Measurements from ENCODE around the gene HACE1. TPM values are rescaled to one million over a fixed set of nuclear protein-coding genes. Genes with fewer than 3 reads are reported as not detected.
"Not testable (repeated sequence)": the region's sequence is repeated elsewhere in the genome, so short reads cannot be mapped to it uniquely, and the experiment has no call there.

Gene HACE1, protein sequence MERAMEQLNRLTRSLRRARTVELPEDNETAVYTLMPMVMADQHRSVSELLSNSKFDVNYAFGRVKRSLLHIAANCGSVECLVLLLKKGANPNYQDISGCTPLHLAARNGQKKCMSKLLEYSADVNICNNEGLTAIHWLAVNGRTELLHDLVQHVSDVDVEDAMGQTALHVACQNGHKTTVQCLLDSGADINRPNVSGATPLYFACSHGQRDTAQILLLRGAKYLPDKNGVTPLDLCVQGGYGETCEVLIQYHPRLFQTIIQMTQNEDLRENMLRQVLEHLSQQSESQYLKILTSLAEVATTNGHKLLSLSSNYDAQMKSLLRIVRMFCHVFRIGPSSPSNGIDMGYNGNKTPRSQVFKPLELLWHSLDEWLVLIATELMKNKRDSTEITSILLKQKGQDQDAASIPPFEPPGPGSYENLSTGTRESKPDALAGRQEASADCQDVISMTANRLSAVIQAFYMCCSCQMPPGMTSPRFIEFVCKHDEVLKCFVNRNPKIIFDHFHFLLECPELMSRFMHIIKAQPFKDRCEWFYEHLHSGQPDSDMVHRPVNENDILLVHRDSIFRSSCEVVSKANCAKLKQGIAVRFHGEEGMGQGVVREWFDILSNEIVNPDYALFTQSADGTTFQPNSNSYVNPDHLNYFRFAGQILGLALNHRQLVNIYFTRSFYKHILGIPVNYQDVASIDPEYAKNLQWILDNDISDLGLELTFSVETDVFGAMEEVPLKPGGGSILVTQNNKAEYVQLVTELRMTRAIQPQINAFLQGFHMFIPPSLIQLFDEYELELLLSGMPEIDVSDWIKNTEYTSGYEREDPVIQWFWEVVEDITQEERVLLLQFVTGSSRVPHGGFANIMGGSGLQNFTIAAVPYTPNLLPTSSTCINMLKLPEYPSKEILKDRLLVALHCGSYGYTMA
- polyA plus RNA-seq (2013, experiment 1 of 2; ENCODE audit: insufficient read length), result 12.8 TPM
- 12.6 TPM for polyA plus RNA-seq (2013, experiment 2 of 2; ENCODE audit: insufficient read length)

DNA sequence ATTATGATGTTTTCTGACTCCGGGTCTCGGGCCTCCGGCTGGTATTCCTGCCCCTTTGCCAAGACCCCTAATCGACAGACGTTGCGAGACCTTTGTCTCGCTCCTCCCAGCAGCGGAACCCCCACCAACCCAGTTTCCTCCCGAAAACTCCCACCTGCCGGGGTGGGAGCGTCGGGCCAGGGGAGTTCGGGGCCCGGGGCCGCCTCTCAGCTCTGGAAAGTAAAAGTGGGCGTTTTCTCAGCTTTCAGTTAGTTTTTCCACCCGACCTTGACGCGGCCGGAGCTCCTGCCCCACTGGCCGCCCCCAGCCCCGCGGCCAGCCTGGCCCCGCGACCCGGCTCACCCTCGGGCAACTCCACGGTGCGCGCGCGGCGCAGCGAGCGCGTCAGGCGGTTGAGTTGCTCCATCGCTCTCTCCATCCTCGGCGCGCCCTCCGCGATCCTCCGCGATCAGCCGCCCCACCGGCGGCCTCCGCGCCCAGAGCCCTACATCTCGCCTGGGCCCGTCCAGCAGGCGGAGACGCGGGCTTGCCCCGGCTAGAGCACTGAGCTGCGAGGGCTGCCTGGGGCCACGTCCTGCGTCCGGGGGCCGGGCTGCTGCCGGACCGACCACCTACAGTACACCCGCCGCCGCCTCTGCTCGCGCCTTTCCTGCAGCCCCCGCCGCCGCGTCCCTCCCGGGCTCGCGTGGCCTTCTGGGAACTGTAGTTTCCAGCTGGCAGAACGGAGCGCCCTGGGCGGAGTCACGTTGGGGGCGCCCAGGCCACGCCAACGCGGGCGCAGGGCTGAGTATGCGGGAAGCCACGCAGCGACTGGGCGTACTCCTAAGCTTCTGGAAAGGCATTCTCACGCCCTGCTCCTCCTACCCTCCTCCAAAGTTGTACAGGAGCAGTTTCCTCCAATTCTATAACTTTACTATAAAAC lies at the start of gene HACE1:
Gene HACE1 (minus strand): TSS at position 695 of the 922 bp plus-strand sequence. CDS start 277 bp downstream, at position 418.
- DNase-seq, result peak; percentile 90

DNA sequence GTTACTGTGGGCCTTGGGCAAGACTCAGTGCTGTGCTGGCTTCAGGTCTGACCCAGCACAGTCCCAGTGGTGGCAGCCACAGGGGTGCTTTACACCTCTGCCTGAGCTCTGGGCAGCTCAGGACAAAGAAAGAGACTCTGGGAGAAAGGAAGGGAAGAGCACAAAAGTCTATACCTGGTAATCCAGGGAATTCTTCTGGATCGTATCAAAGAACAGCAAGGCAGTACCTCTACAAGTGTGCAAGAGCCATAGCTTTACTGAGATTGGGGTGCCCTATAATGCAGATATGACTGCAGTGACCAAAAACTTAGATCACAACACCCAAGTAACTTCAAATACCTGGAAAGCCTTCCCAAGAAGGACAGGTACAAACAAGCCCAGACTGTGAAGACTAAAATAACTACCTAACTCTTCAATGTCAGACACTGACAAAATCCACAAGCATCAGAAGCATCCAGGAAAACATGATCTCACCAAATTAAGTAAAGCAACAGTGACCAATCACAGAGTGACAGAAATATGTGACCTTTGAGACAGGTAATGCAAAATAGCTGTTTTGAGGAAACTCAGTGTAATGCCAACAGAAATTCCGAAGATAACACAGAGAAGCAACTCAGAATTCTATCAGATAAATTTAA lies 49.3 kb upstream of the HACE1 start:
- no peak for DNase-seq

GRCh38 chr6:104908031-104908887 lies 48.5 kb upstream of the HACE1 start:
- DNase-seq, result no peak

GRCh38 chr6:104898893-104899292 lies 39.2 kb upstream of the HACE1 start:
- peak; percentile 1 for DNase-seq

DNA sequence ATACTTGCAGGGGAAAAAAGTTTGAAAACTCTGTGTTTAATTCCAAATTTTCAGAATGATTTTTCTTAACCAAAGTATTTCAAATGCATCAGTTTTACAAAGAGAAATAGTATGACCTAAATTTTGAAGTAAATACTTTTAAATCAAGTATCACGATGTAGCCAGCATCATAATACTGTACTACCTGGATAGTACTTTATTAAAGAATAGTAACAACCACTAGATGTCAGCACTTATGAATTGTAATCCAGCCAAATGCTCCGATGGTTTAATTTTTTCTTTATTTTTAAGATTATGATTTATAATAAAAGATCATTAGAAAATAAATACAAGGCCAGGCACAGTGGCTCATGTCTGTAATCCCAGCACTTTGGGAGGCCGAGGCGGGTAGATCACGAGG lies 37.2 kb upstream of the HACE1 start:
- no peak for DNase-seq

- no peak for DNase-seq
Measured at GRCh38 chr6:104888066-104888465, 28.3 kb upstream of the HACE1 start.

DNA sequence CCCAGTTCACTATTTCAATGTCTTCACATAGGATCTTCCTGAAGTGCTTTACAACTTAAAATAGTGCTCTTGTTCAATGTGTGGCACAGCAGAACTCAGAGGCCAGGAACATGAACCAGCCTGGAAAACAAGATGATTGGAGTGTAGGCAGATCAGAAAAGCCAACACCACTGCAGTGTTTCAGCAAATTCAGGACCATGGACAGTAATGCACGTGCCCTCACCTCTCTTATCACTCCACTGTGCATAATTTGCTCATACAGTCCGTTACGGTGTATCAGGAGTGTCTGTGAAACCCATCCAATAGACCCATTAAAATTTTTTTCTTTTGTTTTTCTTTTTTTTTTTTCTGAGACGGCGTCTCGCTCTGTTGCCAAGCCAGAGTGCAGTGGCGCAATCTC lies 27.6 kb upstream of the HACE1 start:
- peak; percentile 33 for DNase-seq

DNA sequence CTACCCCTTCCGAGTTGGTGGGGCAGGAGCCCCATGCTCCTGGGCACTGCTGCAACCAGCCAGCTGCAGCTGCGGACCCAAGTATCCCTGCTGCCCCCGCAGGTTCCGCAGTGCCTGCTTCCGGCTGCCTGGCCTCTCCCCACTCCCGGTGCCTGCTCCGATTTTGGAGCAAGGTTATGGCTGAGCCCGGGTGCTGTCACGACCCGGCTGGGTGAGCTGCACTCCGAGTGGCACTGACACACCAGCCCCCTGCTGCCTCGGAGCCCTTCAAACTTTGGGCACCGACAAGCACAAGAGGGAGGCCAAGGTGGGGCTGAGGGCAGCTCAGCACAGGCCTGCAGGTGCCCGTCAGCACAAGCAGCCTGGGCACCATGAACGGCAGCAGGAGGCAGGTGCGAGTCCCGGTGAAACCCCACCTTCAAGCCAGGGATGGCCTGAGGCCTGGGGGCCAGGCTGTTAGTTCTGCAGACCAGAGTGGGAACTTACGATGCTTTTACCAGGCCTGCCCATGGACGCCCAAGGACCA lies 25.9 kb upstream of the HACE1 start:
- no peak for DNase-seq

DNA sequence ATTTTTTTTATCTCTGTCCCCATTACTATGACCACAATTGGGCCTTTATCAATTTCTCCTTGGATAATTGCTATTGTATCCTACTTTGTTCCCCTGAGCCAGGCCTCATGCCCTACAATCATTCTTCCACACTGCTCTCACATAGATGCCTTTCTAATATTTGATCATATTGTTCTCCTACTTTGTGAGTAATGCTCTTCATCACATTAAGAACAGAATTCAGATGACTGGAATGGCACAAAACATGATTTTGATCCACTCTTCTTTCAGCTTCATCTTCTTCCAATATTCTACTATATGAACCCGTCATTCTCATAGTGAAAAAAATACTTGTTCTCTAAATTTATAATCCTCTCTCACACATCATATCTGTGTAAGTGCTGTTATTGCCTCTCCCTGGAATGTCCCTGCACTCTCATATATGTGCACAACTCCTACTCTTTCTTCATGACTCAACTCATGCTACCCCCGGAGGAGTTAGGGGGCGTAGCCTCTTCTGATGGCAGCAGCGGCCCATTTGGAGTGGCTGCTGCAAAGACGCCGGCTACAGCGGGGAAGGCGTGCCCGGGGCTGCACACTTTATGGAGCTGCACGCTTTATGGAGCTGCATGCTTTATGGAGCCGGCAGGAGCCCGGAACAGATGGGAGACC lies 25.3 kb upstream of the HACE1 start:
- DNase-seq, result no peak

DNA sequence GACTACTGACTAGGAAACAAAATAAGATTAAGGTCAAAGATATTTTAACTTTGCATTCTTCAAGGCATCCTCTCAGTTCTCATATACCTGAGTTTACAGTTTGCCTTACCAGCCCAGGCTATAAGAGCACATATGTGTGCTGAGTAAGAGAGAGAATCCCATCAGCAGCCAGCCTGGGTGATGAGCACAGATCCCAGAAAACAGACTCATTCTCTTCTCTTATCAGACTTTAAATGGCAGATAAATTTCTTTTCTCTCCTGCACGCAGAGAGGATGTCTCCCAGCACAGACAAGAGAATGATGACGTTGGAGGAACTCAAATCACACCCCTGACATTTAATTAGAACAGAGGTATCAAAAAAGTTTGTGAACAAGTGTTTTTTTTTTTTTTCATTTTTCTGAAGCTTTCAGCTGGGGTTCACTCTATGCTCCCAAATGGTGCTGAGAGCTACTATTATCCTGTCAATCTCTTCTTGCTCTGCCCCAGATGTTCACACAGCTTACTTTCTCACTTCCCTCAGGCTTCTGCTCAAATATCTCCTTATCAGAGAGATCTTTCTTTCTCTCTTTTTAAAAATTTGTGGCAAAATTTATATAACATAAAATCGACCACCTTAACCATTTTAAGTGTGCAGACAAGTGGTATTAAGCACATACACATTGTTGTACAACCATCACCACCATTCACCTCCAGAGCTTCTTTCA lies 22.4 kb upstream of the HACE1 start:
- DNase-seq, result no peak

DNA sequence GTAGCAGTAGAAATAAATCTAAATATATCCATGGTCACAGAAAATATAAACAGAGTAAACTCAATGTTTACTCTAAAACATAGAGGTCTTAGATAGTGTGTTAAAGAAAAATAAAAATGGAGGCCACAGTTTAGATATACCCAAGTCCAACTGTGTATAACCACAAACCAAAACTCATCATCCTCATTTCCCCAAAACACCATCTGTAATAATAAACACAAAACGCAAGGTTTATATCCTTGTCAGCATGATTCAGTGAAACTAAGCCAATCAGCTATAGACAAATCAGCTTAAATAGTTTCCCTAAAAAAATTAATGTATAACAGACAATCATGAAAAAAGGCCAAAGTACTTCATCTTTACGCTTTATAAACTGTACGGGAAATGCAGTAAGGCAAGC lies 2.7 kb upstream of the HACE1 start:
- DNase-seq, result no peak

- DNase-seq, result no peak
Measured at GRCh38 chr6:104860221-104860620, 502 bp upstream of the HACE1 start.

DNA sequence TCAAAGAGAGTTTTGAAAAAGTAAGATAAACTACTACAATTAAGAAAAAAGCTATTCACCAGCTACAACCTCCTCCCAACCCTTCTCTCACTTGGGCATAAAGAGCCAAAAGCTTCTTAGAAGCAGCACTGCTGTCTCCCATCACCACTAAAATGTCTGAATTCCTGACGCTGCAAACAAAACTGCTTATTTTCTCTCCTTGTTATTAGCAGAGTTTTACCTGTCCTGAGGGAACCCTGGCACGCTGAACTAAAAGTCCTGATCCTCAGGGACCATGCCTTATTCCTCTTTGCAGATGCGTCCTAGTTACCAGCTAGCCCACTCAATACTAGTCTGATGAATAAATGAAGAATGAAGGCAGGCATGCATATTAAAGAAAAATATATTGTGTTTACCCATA lies 1.1 kb downstream of the HACE1 start:
- no peak for DNase-seq

DNA sequence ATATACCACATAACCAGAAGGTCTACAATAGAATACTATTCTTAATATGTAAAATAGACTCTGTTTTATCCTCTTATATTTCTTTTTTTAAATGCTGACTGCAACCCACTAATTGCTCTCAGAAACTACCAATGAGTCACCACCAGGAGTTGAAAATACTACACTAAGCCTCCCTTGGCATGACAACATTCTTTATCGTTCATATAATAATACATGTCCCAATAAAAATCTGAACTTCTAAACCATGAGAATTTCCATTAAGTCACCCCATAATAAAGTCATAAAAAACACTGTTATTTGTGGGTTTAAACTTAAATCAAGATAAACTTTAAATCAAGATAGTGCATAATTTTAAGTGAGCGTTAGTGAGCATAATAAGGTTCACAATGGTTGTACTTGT lies 4.2 kb downstream of the HACE1 start:
- DNase-seq, result peak; percentile 60

GRCh38 chr6:104847721-104848120 lies 12.0 kb downstream of the HACE1 start:
- DNase-seq, result not testable (repeated sequence)

DNA sequence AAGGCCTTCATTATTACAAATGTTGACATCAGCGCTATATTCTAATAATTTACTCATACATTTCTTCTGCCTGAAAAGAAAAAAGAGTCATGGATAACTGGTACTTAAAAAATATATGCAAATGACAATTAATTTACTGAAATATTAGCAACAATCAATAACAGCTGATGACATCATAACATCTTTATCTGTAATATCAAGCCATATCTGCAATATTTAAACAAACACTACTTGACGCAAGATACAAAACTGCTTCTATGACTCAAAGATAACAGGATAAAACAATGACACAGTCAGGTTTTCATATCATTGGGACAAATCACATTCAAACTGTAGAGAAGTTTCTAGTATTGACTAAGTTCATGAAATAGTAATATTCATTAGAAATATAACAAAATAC lies 16.5 kb downstream of the HACE1 start:
- no peak for DNase-seq

- no peak for DNase-seq
Measured at GRCh38 chr6:104837158-104837557, 22.6 kb downstream of the HACE1 start.

- not testable (repeated sequence) for DNase-seq
Measured at GRCh38 chr6:104836479-104837020, 23.2 kb downstream of the HACE1 start.

DNA sequence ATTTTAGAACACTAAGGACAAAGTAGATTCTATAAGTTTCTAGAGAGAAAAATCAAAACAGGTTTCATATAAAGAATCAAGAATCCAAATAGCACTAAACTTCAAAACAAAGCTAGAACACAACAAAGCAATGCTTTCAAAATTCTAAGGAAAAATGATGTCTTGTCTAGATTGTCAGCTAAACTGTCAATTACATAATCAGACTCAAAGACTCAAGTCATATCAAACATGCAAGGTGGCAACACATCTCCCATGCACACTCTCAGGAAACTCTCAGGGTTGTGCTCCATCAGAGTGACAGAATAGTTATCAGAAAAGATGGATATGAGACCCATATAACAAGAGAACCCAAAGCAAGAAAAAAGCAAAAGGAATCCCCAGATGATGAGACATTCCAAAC lies 23.9 kb downstream of the HACE1 start:
- no peak for DNase-seq
